Stimulated activated CD8-positive, alpha-beta memory T cell treated with anti-CD3 and anti-CD28 coated beads, Interleukin-15, amount 100 ng/mL, for 1 hour (primary cell): ENCODE measurements around the gene ZSCAN10.

Experiments
- DNase-seq: peaks from one replicate; pipeline ENCODE4 v3.0.0-alpha.2; 2020; ENCODE audit warnings: low read depth

The ZSCAN10 gene

GRCh38 chr16:3134338-3135125 is 35.4 kb upstream of the ZSCAN10 start, which contains the start of gene ZNF213:
ZNF213 (plus strand) TSS chr16:3135029; CDS start chr16:3137281, 2,252 bp downstream.
- peak; percentile 80 for DNase-seq

GRCh38 chr16:3133844-3134243 is 34.8 kb upstream of the ZSCAN10 start:
- DNase-seq = no peak

DNA sequence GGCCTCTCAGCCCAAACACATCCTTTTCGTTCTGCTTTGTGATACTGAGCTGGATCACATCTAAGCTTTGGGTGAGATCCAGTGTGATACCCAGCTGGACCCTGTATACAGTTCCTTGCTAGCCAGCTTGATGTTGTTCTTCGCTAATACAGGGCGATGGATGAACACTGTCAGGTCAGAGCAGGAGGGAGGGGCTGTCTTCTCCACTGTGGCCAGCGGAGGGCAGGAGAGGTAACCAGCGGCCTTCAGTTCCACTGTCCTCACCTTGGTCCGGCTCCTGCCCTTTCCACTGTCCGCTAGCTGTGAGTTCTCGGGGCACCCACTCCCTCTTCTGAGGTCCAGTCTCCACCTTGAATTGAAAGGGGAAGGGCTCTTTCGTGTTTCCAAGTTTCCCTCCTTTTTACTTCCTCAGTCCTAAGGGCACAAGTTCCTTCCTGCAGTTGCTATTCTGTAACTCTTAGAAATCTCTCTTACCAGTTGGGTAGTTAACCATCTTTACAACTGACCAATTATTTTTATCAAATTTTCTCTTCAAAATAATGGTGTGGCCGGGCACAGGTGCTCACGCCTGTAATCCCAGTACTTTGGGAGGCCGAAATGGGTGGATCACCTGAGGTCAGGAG is 32.8 kb upstream of the ZSCAN10 start:
- DNase-seq = no peak

GRCh38 chr16:3129137-3130131 is 30.3 kb upstream of the ZSCAN10 start:
- peak; percentile 57 for DNase-seq

GRCh38 chr16:3127745-3128144 is 28.7 kb upstream of the ZSCAN10 start:
- no peak for DNase-seq

DNA sequence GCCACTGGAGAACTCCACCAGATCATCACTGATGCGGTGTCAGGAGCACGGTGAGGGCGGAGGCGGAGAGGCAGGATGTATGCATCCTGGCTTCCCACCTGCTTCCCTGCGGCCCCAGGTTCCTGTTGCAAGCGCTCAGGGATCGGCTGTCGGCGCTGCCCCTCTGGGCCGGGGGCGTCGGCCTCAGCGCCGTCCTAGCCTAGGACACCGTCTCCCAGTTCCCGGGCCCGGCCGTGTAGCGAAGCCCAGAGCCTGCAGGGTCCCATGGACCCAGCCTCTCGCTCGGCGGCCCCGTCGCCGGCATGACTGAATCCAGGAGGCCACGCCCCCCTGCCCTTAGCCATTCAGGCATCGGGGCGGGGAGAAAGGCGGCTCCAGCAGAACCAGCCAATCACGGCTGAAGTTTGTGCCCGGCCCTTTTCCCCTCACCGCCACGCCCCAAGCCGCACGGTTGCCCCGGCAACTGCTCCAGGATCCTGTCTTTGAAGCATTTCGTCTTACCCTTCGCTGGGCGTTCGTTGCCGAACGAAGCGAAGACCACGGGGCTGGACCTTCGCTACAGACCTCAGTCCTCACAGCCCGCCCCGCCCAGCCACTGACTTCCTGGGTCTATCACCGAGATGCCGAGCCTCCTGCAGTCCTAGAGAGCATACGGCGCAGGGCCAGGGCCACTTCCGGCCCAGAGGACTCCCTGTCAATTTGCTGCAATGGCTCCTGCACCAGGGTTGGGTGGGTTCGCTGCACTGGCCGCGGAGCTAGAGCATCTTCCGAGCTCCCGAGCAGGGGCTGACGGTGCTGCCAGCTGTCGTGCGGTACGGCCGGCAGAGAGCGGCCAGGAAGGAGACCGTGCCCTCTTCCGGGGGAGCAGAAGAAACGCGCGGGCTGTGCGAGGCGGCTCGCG is 25.1 kb upstream of the ZSCAN10 start:
- DNase-seq = peak; percentile 96

DNA sequence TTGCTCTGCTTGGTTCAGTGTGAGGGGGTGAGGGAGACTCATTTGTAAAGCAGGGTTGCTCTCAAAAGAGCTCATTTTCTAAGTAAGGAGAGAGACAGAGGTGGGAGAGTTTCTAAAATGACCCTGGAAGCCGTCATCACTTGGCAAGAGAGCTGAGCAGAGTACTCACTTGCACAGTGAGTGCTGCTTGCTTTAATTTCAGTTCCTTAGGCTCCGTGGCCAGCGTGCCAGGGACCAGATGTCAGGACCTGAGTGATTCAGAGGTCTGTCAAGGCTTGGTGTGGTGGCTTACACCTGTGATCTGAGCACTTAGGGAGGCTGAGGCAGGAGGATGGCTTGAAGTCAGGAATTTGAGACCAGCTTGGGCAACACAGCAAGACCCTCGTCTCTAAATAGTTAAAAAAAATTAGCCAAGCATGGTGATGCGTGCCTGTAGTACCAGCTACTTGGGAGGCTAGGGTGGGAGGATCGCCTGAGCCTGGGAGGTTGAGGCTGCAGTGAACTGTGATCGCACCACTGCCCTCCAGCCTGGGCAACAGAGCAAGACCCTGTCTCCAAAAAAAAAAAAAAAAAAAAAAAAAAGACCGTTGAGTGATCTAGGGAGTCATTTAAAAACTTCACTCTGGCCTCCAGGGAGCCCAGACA is 24.0 kb upstream of the ZSCAN10 start:
- DNase-seq = no peak

DNA sequence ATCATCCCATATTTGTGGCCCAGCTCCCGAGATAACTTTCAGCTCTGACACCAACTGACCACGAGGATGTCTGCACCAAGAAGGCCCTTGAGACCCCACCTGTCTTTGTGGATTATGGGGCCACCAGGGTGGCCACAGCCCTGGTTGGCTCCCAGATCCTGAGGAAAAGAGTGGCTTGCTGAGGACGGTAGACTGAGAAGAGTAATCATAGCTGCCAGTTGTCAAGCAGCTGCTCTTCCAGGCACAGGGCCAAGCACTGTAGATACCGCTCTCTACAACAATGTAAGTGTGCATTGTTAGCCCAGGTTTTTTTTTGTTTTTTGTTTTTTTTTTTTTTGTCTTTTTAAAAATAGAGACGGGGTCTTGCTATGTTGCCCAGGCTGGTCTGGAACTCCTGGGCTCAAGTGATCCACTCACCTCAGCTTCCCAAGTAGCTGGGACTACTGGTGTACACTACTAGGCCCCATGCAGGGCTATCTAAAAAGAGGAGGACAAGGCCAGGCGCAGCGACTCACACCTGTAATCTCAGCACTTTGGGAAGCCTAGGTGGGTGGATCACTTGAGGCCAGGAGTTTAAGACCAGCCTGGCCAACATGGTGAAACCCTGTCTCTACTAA is 22.9 kb upstream of the ZSCAN10 start:
- DNase-seq = no peak

DNA sequence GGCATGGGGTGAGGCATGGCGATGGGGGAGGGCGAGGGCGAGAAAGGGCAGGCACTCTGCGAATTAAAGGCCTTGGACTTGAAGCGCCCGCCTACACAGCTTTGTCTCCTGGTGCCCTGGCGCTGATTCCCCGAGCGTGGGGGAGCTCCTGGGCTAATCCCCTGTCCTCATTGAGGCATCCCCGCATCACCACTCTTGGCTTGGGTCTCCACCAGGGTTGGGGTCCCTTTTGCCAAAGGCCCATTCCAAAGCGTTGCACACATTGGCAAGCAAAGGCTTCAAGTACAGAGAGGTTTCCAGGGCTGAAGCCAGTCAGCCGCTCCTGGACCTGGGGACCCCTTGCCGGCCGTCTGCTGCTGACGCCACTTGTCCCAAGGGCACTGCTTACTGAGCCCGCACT is 21.3 kb upstream of the ZSCAN10 start:
- DNase-seq = no peak

GRCh38 chr16:3119701-3120408 is 20.8 kb upstream of the ZSCAN10 start:
- DNase-seq = no peak

DNA sequence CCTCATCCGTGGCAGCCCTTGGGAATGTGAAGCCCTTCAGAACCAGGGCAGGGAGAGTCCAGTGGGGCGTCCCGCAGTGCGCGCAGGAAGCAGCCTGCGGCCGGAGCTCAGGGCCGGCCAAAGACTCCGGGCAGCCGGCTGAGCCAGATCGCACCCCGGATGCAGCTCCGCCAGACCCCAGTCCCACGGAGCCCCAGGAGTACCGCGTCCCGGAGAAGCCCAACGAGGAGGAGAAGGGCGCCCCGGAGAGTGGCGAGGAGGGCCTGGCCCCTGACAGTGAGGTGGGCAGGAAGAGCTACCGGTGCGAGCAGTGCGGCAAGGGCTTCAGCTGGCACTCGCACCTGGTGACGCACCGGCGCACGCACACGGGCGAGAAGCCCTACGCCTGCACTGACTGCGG is 20.2 kb upstream of the ZSCAN10 start:
- no peak for DNase-seq

- DNase-seq = no peak
Measured at GRCh38 chr16:3118846-3119245, 19.8 kb upstream of the ZSCAN10 start.

DNA sequence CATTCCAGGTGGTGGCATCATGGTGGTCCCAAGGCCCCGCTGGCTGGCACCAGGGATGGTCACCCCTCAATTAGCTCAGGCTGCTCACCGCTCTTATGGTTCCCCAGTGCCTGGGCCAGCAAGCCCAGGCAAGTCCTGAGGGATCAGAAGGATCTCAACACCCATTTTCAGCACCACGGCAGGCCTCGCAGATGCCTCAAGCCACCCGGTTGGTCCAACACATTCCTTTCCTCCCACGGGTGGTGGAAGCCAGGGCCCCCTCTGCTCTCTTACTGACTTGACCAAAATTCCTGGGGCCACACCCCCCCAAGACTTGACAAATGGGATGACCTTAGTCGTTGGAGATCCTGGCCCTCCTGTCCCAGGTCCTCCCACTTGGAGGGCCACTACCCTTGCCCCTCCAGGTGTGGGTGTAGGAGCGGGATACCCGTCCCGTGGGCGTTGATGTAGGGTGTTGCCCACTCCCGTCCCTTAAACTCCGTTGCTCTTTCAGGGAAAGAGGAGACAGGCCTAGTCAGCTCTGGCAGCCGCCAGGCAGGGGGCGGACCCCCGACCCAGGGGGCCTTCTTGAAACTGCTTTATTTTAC is 19.2 kb upstream of the ZSCAN10 start:
- DNase-seq = no peak

DNA sequence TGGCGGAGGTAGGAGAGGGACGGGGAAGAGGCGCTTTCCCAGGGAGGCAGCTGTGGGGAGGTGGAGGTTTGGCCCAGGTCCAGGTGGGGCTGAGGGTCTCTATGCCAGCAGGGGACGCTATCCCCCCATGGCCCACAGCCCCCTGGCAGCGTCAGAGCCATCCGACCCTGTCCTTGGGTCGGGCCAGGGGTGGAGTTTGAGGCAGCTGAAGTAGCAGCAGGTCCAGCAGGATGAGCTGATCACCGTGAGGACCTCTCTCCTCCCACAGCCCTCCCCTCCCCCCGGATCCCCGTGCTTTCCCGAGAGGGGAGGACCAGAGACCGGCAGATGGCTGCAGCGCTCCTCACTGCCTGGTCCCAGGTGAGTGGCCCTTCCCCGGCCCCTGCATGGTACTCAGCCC is 16.5 kb upstream of the ZSCAN10 start:
- no peak for DNase-seq

DNA sequence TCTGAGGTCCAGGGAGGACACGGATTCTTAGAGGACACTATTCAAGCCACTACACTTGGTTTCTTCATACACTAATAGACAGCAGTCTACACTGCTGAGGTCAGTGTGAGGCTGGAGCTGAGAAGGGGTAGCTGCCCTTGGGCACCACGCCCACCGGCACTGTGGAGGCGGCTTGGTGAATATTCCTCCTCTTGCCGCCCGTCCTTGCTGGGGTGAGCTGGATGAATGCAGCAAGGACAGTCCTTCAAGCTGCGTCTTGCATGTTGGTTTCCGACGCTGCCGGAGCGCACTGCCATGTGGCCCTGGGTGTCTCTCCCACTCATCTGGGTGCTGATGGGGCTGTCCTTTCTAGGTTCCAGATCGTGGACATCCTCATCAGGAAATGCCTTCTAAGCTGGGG is 15.9 kb upstream of the ZSCAN10 start:
- DNase-seq = no peak

GRCh38 chr16:3113765-3114479 is 14.8 kb upstream of the ZSCAN10 start:
- no peak for DNase-seq

- no peak for DNase-seq
Measured at GRCh38 chr16:3112881-3113574, 13.9 kb upstream of the ZSCAN10 start.
